GM21786 (cell line): Measurements from ENCODE around the gene CTSZ.

Experiments
- ATAC-seq: cut with Tn5 transposase; IDR thresholded peaks from one replicate; pipeline ENCODE4 v1.9.1; 2021; ENCODE audit not compliant: unreplicated experiment

The CTSZ gene

DNA sequence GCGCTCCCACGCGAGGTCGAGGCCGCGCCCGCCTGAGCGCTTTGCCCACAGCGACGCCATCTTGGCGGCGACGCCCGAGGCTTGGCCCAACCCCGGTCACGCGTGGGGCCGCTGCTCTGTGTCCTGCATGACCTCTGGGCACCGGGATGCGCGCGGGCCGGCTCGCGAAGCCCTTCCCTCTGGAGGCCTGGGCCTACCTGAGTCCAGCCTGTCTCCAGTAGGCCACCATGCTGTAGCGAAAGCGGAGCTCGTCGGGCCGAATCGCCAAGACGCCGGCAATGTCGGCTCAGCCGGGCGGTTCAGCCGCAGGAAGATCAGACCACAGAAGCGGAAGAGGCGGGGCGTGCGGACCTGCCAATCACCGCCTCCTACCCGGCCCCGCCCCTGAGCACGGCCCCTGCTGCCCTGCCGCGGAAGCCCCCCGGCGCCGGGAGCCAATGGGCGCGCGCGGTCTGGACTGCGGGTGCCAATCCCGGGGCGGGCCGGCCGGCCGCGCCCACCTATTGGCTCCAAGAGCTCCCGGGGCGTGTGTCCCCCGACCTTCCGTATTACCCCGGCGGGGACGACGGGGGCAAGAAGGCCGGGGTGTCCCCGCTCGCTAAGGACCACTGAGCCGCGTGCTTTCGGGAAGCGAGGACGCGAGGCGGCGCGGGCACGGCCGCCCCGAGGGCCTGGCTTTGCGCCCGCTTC lies 25.1 kb upstream of the CTSZ start, which contains the start of gene ATP5F1E:
Gene ATP5F1E (minus strand): TSS at position 313 of the 690 bp plus-strand sequence. CDS start 84 bp downstream, at position 229.
- ATAC-seq, result peak; percentile 87

DNA sequence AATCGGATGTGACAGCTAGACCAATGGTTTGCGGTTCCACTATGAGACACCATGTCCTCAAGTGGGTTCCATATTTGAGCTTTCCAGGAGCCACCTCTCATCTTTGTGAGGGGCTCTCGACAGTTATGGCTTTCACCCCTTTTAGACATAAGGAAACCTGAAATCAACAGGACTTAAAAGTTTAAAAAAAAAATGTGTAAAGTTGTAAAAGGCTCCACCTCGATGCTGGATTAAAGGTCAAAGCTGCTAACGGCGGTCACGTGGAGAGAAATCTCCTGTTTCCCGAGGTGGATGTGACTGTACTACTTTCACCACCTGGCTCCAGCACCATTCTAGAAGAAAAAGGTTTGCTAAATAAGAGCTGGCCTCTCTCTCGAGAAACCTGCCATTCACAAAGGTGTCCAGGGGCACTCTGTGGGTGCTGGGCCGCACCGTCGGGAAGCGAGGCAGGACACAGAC lies 24.5 kb upstream of the CTSZ start:
- ATAC-seq, result no peak

DNA sequence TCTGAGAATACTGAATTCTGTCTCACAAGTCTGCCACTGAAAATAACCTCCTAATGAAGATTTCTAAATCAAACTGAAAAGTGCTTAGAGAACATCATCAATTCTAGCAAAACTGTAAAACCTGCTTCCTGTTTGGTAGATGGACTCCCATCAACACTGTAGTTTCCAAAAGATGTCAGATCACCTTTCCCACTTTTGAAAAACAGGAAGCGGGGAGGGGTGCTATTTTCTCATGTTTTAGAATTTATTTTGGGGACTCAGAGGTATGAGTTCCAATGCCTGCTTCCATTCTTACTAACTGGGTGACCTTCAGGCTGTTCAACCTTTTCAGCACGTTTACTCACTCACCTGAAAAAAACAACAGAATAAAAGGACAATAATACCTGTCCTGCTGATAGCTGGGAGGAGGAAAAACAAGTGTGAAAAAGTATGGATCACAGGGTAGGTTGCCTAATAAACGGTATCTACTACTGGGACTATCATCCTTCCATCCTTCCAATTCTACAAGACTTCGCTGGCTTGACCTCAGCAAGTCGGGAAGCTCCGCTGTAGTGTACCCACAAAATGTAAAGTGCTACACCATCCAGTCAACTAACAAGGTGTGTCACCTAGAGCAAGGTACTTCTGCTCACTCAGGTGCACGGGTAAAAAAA lies 24.0 kb upstream of the CTSZ start:
- no peak for ATAC-seq

DNA sequence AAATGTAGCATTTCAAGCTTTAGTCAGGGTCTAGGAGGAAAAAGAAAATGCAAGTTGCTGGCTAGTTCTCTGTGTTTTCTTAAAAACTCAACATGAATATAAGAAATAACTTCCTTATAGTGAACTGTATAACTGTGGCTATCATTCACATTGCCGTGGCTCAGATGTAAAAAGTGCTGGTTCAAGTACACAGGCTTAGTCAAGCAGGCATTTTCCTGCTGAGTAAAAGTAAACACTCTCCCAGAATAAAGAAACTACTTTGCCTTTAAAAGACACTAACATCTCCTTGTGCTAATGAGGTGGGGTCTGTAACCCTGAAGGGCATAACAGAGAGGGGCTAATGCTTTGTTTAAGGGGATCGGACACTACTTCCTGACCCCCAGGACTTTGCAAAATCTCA lies 21.8 kb upstream of the CTSZ start:
- ATAC-seq, result no peak

DNA sequence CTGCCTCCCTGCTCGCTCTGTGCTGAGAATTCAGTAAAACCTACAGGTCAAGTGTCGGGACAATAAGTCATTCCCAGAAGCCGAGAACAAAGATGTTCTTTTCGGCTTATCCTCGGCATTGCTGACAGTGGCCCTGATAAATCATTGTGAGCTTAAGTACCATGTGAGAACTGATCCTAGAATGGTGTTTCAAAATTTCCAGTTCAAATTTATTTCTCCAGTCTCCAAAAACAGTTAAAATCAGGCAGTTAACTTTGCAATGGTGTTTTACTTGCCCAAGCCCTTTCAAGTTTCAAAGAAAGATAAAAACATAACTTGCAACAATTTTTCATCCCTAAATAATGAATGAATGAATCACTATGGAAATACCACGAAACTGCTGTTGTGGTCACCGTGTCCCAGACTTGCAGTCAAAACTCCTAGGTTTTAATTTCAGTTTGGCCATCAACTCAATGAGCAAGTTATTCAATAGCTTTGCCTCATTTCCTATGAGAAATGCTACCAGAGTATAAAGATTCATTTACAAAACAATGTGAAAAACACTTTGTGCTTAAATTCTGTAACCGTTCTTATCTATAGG lies 20.8 kb upstream of the CTSZ start:
- ATAC-seq, result no peak

DNA sequence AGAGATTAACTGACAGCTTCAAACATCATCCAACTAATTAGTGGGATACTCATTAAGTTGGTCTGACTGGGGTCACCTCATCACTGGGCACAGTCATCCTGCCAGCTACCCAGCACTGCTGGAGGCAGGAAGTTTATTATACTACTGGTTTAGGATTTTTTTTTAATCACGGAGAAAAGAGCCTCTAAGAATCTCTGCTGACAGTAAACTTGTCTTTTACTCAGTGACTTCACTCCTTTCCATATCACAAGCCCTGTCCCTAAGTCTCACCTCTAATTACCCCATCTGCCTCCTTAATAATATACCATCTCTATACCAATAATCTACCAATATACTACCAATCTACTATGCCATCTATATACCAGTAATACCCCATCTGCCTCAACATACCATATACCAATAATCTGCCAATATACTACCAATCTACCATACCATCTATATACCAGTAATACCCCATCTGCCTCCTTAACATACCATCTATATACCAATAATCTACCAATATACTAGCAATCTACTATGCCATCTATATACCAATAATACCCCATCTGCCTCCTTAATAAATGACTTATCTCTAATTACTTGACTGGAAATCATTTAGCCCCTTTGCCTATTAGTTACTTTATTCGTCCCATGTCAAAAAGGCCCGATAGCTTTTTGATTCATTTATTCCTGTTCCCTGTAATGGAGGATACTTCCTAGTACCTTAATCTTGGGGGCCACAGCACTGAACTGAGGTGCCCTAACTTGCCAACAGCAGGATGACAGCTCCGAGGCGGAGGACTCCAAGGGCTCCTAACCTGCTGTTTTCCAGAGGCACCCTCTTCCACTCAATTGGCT lies 20.1 kb upstream of the CTSZ start:
- ATAC-seq, result no peak

DNA sequence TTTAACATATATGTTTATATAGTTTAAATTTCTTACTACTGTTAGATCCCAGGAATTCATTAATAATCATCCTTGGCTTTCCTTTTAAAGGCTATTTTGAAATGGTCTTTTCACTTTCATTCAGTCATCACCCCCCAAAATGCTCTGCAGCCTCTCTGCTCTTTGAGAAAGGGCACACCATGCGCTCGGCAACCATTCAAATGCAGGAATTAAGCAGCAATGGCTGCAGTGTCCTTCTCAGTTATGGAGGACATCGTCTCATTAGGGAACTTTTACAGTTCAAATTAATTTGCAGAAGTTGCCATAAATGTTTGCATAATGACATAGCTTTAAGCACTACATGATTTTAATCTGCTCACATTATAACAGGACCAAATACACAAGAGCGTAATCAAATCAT lies 18.5 kb upstream of the CTSZ start:
- no peak for ATAC-seq

DNA sequence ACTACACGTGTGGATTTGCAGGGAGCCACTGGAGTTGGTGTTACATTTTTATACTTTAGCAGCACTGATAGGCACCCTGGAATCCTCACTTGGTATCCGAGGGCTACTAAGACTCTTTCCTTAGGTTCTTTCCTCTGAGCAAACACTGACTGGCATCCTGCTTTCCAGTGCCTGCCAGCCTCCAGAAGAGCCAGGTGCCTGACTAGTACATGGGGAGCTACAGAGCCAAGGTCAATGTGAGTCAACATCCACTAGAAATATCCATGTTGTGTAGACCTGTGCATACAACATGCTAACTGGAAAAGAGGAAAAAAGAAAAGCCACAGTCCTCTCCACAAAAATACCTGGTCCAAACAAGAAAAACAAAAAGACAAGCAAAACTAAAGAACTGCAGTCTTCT lies 18.0 kb upstream of the CTSZ start:
- ATAC-seq, result no peak

DNA sequence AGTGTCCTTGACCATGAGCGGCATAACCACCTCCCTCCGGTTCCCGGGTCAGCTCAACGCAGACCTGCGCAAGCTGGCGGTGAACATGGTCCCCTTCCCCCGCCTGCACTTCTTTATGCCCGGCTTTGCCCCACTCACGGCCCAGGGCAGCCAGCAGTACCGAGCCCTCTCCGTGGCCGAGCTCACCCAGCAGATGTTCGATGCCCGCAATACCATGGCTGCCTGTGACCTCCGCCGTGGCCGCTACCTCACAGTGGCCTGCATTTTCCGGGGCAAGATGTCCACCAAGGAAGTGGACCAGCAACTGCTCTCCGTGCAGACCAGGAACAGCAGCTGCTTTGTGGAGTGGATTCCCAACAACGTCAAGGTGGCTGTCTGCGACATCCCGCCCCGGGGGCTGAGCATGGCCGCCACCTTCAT lies 17.1 kb upstream of the CTSZ start:
- no peak for ATAC-seq

DNA sequence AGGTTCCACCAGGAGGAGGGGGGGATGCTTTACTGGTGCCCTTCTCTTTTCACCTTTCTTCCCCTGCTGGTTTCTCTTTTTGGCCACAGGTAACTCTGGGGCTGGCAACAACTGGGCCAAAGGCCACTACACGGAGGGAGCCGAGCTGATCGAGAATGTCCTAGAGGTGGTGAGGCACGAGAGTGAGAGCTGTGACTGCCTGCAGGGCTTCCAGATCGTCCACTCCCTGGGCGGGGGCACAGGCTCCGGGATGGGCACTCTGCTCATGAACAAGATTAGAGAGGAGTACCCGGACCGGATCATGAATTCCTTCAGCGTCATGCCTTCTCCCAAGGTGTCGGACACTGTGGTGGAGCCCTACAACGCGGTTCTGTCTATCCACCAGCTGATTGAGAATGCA lies 16.6 kb upstream of the CTSZ start:
- ATAC-seq, result no peak

DNA sequence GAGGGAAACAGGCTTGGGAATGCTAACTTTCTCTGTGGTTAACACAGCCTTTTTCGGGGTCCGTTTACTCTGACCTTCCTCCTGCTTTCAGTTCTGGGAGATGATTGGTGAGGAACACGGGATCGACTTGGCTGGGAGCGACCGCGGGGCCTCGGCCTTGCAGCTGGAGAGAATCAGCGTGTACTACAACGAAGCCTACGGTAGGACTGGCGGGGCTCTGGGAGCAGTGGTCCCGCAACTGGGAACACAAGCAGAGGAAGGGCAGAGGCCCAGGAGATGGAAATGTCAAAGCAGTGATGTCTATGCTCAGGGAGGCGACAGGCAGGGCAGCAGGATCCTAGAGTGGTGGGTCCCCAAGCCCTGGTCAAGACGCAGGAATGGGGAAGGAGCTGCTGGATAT lies 15.7 kb upstream of the CTSZ start:
- no peak for ATAC-seq

DNA sequence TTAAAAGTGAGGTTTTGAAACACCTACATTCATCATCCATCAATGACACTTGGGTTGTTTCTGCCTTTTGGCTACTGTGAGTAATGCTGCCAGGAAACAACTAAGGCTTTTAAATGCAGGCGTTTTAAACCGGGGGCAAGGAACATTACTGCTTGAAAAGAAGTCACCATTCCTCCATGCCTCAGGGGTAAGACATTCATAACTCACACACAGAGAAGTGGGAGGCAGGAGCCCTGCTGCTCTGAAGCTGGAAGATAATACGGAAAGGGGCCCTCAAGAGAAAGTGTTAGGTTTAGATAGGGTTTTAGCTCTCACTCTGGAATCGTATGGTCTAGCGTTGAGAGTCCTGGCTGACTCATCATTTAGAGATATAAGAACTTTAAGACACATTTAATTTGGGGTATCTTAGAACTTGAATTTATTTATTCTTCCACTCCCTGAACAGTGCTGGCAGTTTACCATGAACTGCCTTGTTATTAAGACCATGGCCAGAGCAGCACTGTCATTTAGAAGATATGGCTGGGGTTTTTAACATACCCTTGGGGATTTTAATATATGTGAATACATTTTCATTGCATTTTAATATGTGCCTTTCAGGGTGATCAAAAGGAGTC lies 14.0 kb upstream of the CTSZ start:
- no peak for ATAC-seq

DNA sequence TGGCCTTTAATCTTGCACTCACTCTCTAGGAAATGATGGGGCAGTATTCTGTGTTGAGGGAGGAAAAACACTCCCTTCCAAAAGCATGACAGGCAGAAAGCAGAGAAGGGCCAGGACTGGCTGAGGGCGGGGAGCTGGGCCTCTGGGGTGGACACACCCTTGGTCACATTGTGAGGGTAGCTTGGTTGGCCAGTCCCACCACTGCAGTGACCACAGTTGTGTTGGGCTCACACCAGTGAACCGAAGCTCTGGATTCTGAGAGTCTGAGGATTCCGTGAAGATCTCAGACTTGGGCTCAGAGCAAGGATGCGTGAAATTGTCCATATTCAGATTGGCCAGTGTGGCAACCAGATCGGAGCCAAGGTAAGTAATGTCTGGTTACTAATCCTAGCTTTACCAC lies 12.2 kb upstream of the CTSZ start, which contains the start of gene TUBB1:
Gene TUBB1 (plus strand): TSS at position 213 of the 400 bp plus-strand sequence. CDS start 94 bp downstream, at position 307.
- ATAC-seq, result no peak

DNA sequence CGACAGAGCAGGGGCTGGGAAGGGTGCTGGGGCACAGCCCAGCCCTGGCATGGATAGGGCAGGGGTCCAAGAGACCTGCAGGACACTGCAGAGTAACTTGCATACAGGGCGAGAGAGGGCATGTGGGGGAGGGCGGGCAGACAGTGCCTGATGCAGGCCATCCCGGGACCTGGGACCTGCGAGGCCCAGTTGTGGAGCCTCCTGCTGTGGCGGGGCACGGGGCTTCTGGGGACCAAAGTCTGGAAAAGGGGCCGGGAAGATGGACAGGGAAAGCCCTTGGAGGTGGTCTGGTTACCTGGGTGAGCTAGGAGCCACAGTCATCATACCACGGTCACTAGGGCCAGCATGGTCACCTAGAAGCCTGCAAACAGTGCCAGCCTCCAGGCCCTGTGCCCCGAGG lies 11.8 kb upstream of the CTSZ start:
- no peak for ATAC-seq

DNA sequence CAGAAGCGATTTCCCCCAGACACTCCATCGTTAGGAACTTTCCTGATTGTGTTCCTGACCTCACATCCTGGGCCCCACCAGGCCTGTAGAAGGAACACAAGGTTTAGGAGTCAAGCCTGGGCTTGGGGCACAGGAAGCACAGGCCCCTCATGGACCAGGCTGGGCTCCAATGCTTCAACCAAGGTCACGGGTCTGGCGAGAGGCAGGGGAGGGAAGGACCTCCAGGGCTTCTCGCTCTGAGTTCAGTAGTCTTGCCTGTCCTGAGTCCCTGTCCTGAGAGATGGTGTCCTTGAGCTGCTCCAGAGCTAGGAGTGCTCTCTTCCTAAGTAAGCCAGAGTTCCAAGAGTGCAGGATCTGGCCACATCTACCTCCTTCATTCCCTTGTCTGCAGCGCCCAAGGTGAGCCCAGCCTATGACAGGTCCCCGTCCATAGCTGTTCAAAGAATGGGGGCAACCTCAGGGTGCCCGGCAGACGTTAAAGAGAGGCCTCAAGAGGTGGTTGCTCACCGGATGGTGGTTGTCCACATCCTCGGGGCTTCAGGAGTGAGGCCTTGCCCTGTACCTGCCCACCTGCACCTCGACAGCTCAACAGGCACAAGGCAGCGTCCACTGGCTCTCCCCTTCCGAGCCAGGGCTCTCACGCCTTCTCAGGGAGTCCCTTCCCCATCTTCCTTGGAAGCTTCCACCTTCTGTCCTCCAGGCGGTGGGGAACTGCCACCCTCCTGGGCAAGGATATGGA lies 10.6 kb upstream of the CTSZ start:
- ATAC-seq, result no peak

DNA sequence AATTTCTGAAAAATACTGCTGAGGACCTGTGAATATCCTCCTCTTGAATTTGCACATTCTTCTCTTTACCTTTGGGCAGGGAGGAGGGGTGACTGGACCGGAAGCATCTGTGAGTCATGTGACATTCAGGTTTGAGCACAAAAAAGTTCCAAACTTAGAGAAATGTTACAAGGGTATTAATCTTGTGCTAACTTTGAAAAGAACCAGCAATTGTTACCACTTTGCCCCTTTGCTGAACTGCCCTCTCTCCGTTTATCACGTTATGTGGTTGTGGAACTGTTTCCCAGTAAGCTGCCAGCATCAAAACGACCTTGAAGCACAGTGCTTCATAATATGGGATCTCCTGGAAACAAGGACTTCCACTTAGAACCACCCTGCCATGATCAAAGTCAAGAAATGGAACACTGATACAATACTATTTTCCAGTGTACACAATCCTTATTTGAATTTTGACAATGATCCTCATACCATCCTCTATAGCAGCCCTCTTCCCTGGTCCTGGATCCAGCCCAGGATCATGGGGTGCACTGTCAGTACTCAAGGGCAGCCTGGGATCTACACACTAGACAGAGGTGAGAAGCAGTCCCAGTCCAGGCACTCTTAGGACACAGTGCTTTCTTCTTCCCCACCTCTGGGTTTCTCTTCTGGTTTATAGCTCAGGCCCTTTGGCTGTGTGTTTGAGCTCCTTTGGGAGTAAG lies 9.9 kb upstream of the CTSZ start:
- ATAC-seq, result no peak

DNA sequence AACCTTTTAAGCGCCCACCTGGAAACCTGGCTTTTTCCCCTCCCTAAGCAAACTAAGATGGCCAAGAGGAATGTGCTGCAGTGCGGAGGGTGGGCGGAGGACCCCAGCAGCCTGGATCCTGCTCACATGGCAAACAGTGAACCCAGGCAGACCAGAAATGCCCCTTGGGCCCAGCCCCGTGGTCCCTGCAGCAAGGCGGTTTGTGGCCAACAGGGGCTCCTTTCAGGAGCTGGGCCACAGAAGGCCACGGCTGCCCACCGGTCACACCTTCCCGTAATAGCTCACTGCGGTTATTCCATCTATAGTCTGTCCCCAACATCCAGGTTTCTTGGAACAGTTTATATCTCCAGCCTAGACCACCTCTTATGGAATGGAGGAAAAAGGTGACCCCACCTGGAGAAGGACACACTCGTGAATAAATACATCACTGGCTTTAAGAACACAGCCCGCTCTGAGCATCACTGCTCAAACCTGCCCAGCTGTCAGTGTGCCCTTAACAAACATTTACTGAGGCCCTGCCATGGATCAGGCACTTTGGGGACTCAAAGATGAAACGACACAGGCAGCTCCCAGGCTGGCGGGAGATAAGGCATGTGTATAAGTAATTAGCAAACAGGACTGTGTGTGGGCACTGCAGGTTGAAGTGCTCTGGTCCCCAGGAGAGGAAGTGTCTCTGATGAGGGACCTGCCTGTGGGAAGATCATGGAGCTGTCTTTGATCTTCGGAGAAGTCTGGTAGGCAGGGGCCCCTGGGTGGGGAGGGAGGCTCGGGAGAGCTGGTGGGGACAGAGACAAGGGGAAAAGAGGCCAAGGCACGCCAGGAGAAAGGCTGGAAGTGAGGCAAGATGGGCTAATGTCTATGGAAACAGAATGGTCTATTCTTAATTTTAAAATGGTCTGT lies 9.0 kb upstream of the CTSZ start:
- ATAC-seq, result no peak

DNA sequence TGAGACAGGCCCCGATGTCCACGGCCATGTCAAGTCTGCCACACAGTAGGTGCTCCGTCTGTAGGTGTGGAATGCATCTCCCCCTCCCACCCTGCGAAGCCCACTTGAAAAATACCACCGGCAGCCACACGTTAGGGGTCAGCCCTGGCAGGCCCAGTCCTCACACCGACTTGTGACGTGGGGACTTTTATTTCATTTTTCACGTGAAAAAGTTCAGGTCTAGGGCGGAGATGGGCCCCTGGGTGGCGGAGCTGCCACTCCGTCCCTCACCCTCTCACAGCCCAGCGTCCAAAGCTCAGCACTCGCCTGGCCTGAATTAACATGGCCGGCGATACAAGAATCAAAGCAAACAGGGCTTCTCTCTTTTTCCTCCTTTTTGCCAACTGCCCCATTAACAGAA lies 8.4 kb upstream of the CTSZ start:
- ATAC-seq, result no peak
